Thyroid gland (tissue), 4 donors: ENCODE results near the gene EPHX1.

Source experiments
- CTCF ChIP-seq, 6 experiments: fragments of 200-600 bp in 3 of 6; fragments of 450-650 bp in 3 of 6; sonication (generic) in 3 of 6; IDR thresholded peaks; one replicate each; pipeline ENCODE4 v1.5.1; 2016 to 2019; ENCODE audit warnings: antibody characterized with exemption in 6 of 6, mild to moderate bottlenecking in 2 of 6, inconsistent platforms in 1 of 6, moderate library complexity in 1 of 6
- POLR2A ChIP-seq, 2 donors: fragments of 450-650 bp; IDR thresholded peaks; one replicate each; pipeline ENCODE4 v1.6.1; 2017; ENCODE audit warnings: antibody characterized with exemption in 2 of 2, mild to moderate bottlenecking in 2 of 2, moderate library complexity in 1 of 2

- TF ChIP-seq POLR2A (IDR thresholded peaks at IDR 0.05) (no peak), CTCF (IDR thresholded peaks at IDR 0.05) (no peak)
These were observed 29.8 kb upstream of the EPHX1 start for GRCh38 chr1:225780134-225780533.
